ENCODE data around the gene POU6F1.

POU6F1 gene

GRCh38 chr12:51227962-51228361 lies 10.1 kb upstream of the POU6F1 start:
- TF ChIP-seq EP300 (IDR thresholded peaks at IDR 0.05; ENCODE audit: borderline replicate concordance): no peak
- TF ChIP-seq MAX (IDR thresholded peaks at IDR 0.05): no peak
- no peak for TF ChIP-seq USF1 (IDR thresholded peaks at IDR 0.05)
- no peak for TF ChIP-seq EGR1 (IDR thresholded peaks at IDR 0.05)
- no peak for TF ChIP-seq FOXM1 (IDR thresholded peaks at IDR 0.05; ENCODE audit: borderline replicate concordance, low read depth)
- TF ChIP-seq REST (IDR thresholded peaks at IDR 0.05; ENCODE audit: low read depth): no peak
- no peak for TF ChIP-seq TAF1 (IDR thresholded peaks at IDR 0.05; ENCODE audit: low read depth)
- no peak for TF ChIP-seq TCF12 (IDR thresholded peaks at IDR 0.05; ENCODE audit: low read depth)
- no peak for TF ChIP-seq YY1 (IDR thresholded peaks at IDR 0.05; ENCODE audit: low read depth)
- no peak for TF ChIP-seq ZBTB7A (IDR thresholded peaks at IDR 0.05; ENCODE audit: low read depth)
- TF ChIP-seq CEBPB (IDR thresholded peaks at IDR 0.05): no peak

GRCh38 chr12:51225771-51226170 lies 7.9 kb upstream of the POU6F1 start:
- no peak for TF ChIP-seq EP300 (IDR thresholded peaks at IDR 0.05; ENCODE audit: borderline replicate concordance)
- TF ChIP-seq RAD21 (IDR thresholded peaks at IDR 0.05; ENCODE audit: low read depth): no peak
- no peak for TF ChIP-seq TEAD4 (IDR thresholded peaks at IDR 0.05)
- TF ChIP-seq MAX (IDR thresholded peaks at IDR 0.05): no peak
- no peak for TF ChIP-seq REST (IDR thresholded peaks at IDR 0.05; ENCODE audit: low read depth)

GRCh38 chr12:51225234-51225633 lies 7.4 kb upstream of the POU6F1 start:
- TF ChIP-seq RAD21 (IDR thresholded peaks at IDR 0.05; ENCODE audit: low read depth) (no peak), YY1 (IDR thresholded peaks at IDR 0.05; ENCODE audit: low read depth) (no peak), CREB1 (IDR thresholded peaks at IDR 0.05; ENCODE audit: low read depth) (no peak), EP300 (IDR thresholded peaks at IDR 0.05; ENCODE audit: borderline replicate concordance) (no peak), TAF1 (IDR thresholded peaks at IDR 0.05; ENCODE audit: low read depth) (no peak), EGR1 (IDR thresholded peaks at IDR 0.05) (no peak), FOXM1 (IDR thresholded peaks at IDR 0.05; ENCODE audit: borderline replicate concordance, low read depth) (no peak), ZBTB7A (IDR thresholded peaks at IDR 0.05; ENCODE audit: low read depth) (no peak), NFIC (IDR thresholded peaks at IDR 0.05) (no peak), CEBPB (IDR thresholded peaks at IDR 0.05) (no peak), MAX (IDR thresholded peaks at IDR 0.05) (no peak), USF1 (IDR thresholded peaks at IDR 0.05) (no peak), REST (IDR thresholded peaks at IDR 0.05; ENCODE audit: low read depth) (no peak), TCF12 (IDR thresholded peaks at IDR 0.05; ENCODE audit: low read depth) (no peak)

GRCh38 chr12:51224625-51225024 lies 6.8 kb upstream of the POU6F1 start:
- TF ChIP-seq TAF1 (IDR thresholded peaks at IDR 0.05; ENCODE audit: low read depth) (no peak), EGR1 (IDR thresholded peaks at IDR 0.05) (no peak), CEBPB (IDR thresholded peaks at IDR 0.05) (no peak), MAX (IDR thresholded peaks at IDR 0.05) (no peak)

GRCh38 chr12:51222461-51222860 lies 4.6 kb upstream of the POU6F1 start:
- TF ChIP-seq TEAD4 (IDR thresholded peaks at IDR 0.05) (no peak), NFIC (IDR thresholded peaks at IDR 0.05) (peak; percentile 42), EP300 (IDR thresholded peaks at IDR 0.05; ENCODE audit: borderline replicate concordance) (no peak), ZBTB7A (IDR thresholded peaks at IDR 0.05; ENCODE audit: low read depth) (no peak), MAX (IDR thresholded peaks at IDR 0.05) (no peak), FOXM1 (IDR thresholded peaks at IDR 0.05; ENCODE audit: borderline replicate concordance, low read depth) (no peak)

All from Ishikawa (cell line).